SK-N-SH (cell line): Measurements from ENCODE around the gene MYADML2. TPM values are rescaled to one million over a fixed set of nuclear protein-coding genes. Genes with fewer than 3 reads are reported as not detected.
A peak's percentile ranks its signal among the peaks of the same experiment; 100 is the strongest.

Source experiments
- CTCF ChIA-PET: fragments of 300-600, 350-600 bp; formaldehyde crosslinking; extraction: SDS; loops from one replicate; lab custom pipeline; 2021; lab: Yijun Ruan, JAX
- POLR2A ChIA-PET: fragments of 350-600 bp; sonication (Branson Sonifier 250); formaldehyde crosslinking; extraction: SDS; loops from one replicate; lab custom pipeline; 2020; ENCODE audit warnings: antibody characterized with exemption, inconsistent platforms; lab: Yijun Ruan, JAX
- DNase-seq: peaks from one replicate; pipeline ENCODE4 v3.0.0; 2012
- H2AFZ ChIP-seq: fragments of 200-600 bp; sonication (generic); 2 replicates; pipeline ENCODE4 v1.8.1; 2016; ENCODE audit warnings: antibody characterized with exemption, mild to moderate bottlenecking, low read depth
- H3F3A ChIP-seq: fragments of 200-600 bp; sonication (generic); replicated peaks from 2 replicates; pipeline ENCODE3; 2016; ENCODE audit warnings: antibody characterized with exemption, mild to moderate bottlenecking; ENCODE audit not compliant: insufficient read depth
- H3K27ac ChIP-seq, 2 experiments: fragments of 200-500 bp in 1 of 2; fragments of 200-600 bp in 1 of 2; sonication (Bioruptor generic) in 1 of 2; sonication (generic), shearing (Covaris generic) in 1 of 2; 2 replicates each; pipeline versions ENCODE4 v1.5.1 to v1.6.1; 2014 to 2016; ENCODE audit warnings: low read depth in 2 of 2, inconsistent platforms in 1 of 2, low read length in 1 of 2, mild to moderate bottlenecking in 1 of 2, mixed read lengths in 1 of 2
- H3K27me3 ChIP-seq: fragments of 200-600 bp; sonication (generic), shearing (Covaris generic); 2 replicates; pipeline ENCODE4 v1.6.1; 2016; ENCODE audit warnings: mixed run types; ENCODE audit not compliant: insufficient read depth
- H3K36me3 ChIP-seq, 2 experiments: fragments of 200-500 bp in 1 of 2; fragments of 200-600 bp in 1 of 2; sonication (Bioruptor generic) in 1 of 2; sonication (generic) in 1 of 2; replicated peaks in 1 of 2; 2 replicates each; pipeline versions ENCODE3 to v1.5.1; 2014 to 2016; ENCODE audit warnings: low read length in 1 of 2, mild to moderate bottlenecking in 1 of 2; ENCODE audit not compliant: insufficient read depth in 2 of 2, control insufficient read depth in 1 of 2
- H3K4me1 ChIP-seq, 2 experiments: fragments of 200-500 bp in 1 of 2; fragments of 200-600 bp in 1 of 2; sonication (Bioruptor generic) in 1 of 2; sonication (generic), shearing (Covaris generic) in 1 of 2; 2 replicates each; pipeline versions ENCODE4 v1.5.1 to v1.6.1; 2014 to 2016; ENCODE audit warnings: low read depth in 1 of 2, low read length in 1 of 2, mixed run types in 1 of 2; ENCODE audit not compliant: insufficient read depth in 2 of 2, control insufficient read depth in 1 of 2
- H3K4me2 ChIP-seq: fragments of 200-600 bp; sonication (generic), shearing (Covaris generic); 2 replicates; pipeline ENCODE4 v1.6.1; 2017; ENCODE audit warnings: mixed run types
- H3K4me3 ChIP-seq, 2 experiments: fragments of 200-500 bp in 1 of 2; fragments of 200-600 bp in 1 of 2; sonication (Bioruptor generic) in 1 of 2; sonication (generic), shearing (Covaris generic) in 1 of 2; 2 replicates each; pipeline versions ENCODE4 v1.5.1 to v1.8.1; 2014 to 2016; ENCODE audit warnings: low read depth in 2 of 2, inconsistent platforms in 1 of 2, low read length in 1 of 2, mild to moderate bottlenecking in 1 of 2, mixed read lengths in 1 of 2, moderate library complexity in 1 of 2
- H3K79me2 ChIP-seq: fragments of 200-600 bp; sonication (generic); 2 replicates; pipeline ENCODE4 v1.8.1; 2017; ENCODE audit warnings: mild to moderate bottlenecking; ENCODE audit not compliant: insufficient read depth
- H3K9ac ChIP-seq: fragments of 200-600 bp; sonication (generic); 2 replicates; pipeline ENCODE4 v1.6.1; 2017; ENCODE audit warnings: mixed run types
- H3K9me2 ChIP-seq: fragments of 200-600 bp; sonication (generic); 2 replicates; pipeline ENCODE4 v1.6.1; 2017; ENCODE audit warnings: mixed run types
- H3K9me3 ChIP-seq: fragments of 200-600 bp; sonication (generic); 2 replicates; pipeline ENCODE4 v1.6.1; 2017; ENCODE audit warnings: mixed run types, mild to moderate bottlenecking, moderate library complexity
- H4K20me1 ChIP-seq: fragments of 200-600 bp; sonication (generic); 2 replicates; pipeline ENCODE4 v1.6.1; 2017; ENCODE audit warnings: mild to moderate bottlenecking, mixed run types; ENCODE audit not compliant: insufficient read depth
- CHD2 ChIP-seq: fragments of 150-350 bp; IDR thresholded peaks from 2 replicates; pipeline ENCODE4 v1.6.1; 2018; ENCODE audit warnings: low read length; ENCODE audit not compliant: partially characterized antibody
- EP300 ChIP-seq, 2 experiments: IDR thresholded peaks; 2 replicates each; pipeline versions ENCODE4 v1.4.0 to v1.6.1; 2012; ENCODE audit warnings: borderline replicate concordance in 1 of 2, low read depth in 1 of 2, low read length in 1 of 2
- FOXJ3 ChIP-seq: sonication (generic); formaldehyde crosslinking; IDR thresholded peaks from 2 replicates; pipeline ENCODE4 v1.5.1; 2020; ENCODE audit warnings: mild to moderate bottlenecking, missing genetic modification reagents
- GABPA ChIP-seq: IDR thresholded peaks from 2 replicates; pipeline ENCODE4 v1.4.0; 2012; ENCODE audit warnings: low read depth, mild to moderate bottlenecking
- GATA2 ChIP-seq: sonication (generic); formaldehyde crosslinking; IDR thresholded peaks from 2 replicates; pipeline ENCODE4 v1.5.0; 2020; ENCODE audit warnings: mild to moderate bottlenecking, missing genetic modification reagents
- JUND ChIP-seq: IDR thresholded peaks from 2 replicates; pipeline ENCODE4 v1.4.0; 2012
- MEF2A ChIP-seq: IDR thresholded peaks from 2 replicates; pipeline ENCODE4 v1.4.0; 2012; ENCODE audit warnings: low read depth, borderline replicate concordance
- MXI1 ChIP-seq: IDR thresholded peaks from 2 replicates; pipeline ENCODE4 v1.6.1; 2012; ENCODE audit warnings: mild to moderate bottlenecking, low read depth, low read length, improper control_type of control experiment
- POLR2AphosphoS5 ChIP-seq: IDR thresholded peaks from 2 replicates; pipeline ENCODE4 v1.6.1; 2012; ENCODE audit warnings: low read depth, low read length
- RAD21 ChIP-seq: IDR thresholded peaks from 2 replicates; pipeline ENCODE4 v1.6.1; 2012; ENCODE audit warnings: mild to moderate bottlenecking, low read length
- RCOR1 ChIP-seq: fragments of 150-350 bp; IDR thresholded peaks from 2 replicates; pipeline ENCODE4 v1.6.1; 2017; ENCODE audit warnings: antibody characterized with exemption, low read length
- RFX5 ChIP-seq: IDR thresholded peaks from 2 replicates; pipeline ENCODE4 v1.6.1; 2012; ENCODE audit warnings: mild to moderate bottlenecking, improper control_type of control experiment, low read length
- RXRA ChIP-seq: IDR thresholded peaks from 2 replicates; pipeline ENCODE4 v1.4.0; 2012; ENCODE audit warnings: low read depth, mild to moderate bottlenecking, borderline replicate concordance
- SIN3A ChIP-seq: IDR thresholded peaks from 2 replicates; pipeline ENCODE4 v1.6.1; 2012; ENCODE audit warnings: low read depth, mild to moderate bottlenecking, low read length, moderate library complexity, borderline replicate concordance
- TAF1 ChIP-seq: IDR thresholded peaks from 2 replicates; pipeline ENCODE4 v1.6.1; 2012; ENCODE audit warnings: low read depth, mild to moderate bottlenecking, low read length, moderate library complexity, borderline replicate concordance
- TEAD4 ChIP-seq: IDR thresholded peaks from 2 replicates; pipeline ENCODE4 v1.4.0; 2012; ENCODE audit warnings: mild to moderate bottlenecking, borderline replicate concordance; ENCODE audit not compliant: insufficient read depth
- YY1 ChIP-seq: IDR thresholded peaks from 2 replicates; pipeline ENCODE4 v1.4.0; 2012; ENCODE audit warnings: low read depth, mild to moderate bottlenecking
- WGBS: methylation state at CpG from one replicate; pipeline ENCODE4 v1.1.6; 2017; ENCODE audit warnings: low lambda C conversion rate; 5-methylcytosine and 5-hydroxymethylcytosine counted together
- polyA plus RNA-seq, 3 experiments: library from polyadenylated mRNA; depleted of rRNA; stranded (reverse); fragments of >200 nt; gene quantifications; 2 replicates each; pipeline ENCODE4 v1.2.3, GENCODE V29; 2012
- TF ChIP-seq, protein P1 (sequence below): IDR thresholded peaks from 2 replicates; pipeline ENCODE4 v1.6.1; 2012; ENCODE audit warnings: mild to moderate bottlenecking, low read depth, low read length, moderate library complexity
- TF ChIP-seq, protein P2 (sequence below): IDR thresholded peaks from 2 replicates; pipeline ENCODE4 v1.4.0; 2012; ENCODE audit warnings: low read depth
- TF ChIP-seq, protein P3 (sequence below): fragments of 150-350 bp; IDR thresholded peaks from 2 replicates; pipeline ENCODE4 v1.6.1; 2016; ENCODE audit warnings: mild to moderate bottlenecking, low read depth, low read length
- TF ChIP-seq, protein P4 (sequence below): IDR thresholded peaks from 2 replicates; pipeline ENCODE4 v1.4.0; 2012; ENCODE audit warnings: low read depth, borderline replicate concordance
- TF ChIP-seq, protein P5 (sequence below): IDR thresholded peaks from 2 replicates; pipeline ENCODE4; 2012
- TF ChIP-seq, protein P6 (sequence below): fragments of 150-350 bp; IDR thresholded peaks from 2 replicates; pipeline ENCODE4 v1.6.1; 2017; ENCODE audit warnings: antibody characterized with exemption, low read length, low read depth, borderline replicate concordance

MYADML2 gene
- polyA plus RNA-seq, 1 of the 3 experiments (the other 2 are of a cell fraction): not detected

DNA sequence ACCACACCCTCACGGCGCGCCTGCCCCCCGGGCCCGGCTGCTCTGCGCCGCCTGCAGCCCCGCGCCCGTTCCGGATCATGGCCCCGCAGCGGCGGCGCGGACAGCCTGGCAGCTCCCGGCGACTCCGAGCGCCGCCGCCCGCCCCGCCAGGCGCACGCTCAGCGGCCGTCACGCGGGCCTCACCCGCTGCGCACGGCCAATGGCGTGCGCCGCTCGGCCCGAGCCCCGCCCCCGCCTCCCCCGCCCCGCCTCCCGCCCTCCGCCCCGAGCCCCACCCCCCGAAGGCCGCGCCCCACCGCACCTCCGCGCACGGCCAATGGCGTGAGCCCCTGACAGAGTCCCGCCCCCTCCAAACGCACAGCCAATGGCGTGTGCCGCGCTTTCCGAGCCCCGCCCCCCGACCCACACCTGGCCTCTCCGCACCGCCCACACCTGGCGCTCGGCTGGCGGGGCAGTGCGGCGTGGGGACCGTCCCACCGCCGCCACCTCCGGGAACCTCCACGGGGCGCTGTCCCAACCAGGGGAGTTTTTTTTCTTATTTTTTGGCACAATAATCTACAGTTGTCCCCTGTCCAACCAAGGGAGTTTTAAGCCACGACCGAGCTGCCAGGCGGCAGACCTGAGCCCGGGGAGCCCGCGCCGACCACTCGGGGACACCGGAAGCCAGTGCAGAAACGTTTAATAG lies 35.6 kb downstream of the MYADML2 start, which contains the start of gene PCYT2:
Gene PCYT2, minus strand, starts transcription at position 123 of the 685 bp plus-strand sequence. Its CDS starts 44 bp downstream, at position 79.
- peak within 1 kb of the TSS; percentile 85 to 96 for H3K4me3 ChIP-seq
- peaks cover 8 to 19% of the 10 kb centered on the region in 2 experiments; a peak in 2 of 4 replicates for H3K4me1 ChIP-seq
- ChIA-PET POLR2A (interaction anchor here (0.6 to 1.7 kb wide), 2 partner anchors 10 to 44 kb away, joined by 3 to 6 read pairs; no protein-coding TSS in a partner anchor), CTCF (interaction anchor here (0.6 to 3.8 kb wide), 8 partner anchors 10 to 109 kb away, joined by 3 to 20 read pairs (median 4); no protein-coding TSS in a partner anchor)
- peak within 1 kb of the TSS in 1 of 2 experiments; percentile 44; a peak in 2 of 4 replicates for H3K27ac ChIP-seq
- peak within 1 kb of the TSS; percentile 100 for H3K4me2 ChIP-seq
- peak; percentile 100 for DNase-seq
- 15% methylated on average over 35 of the region's 84 CpGs for WGBS
- H3K9ac ChIP-seq: peak within 1 kb of the TSS; percentile 71
- no peaks in the 10 kb centered on the region for H3K9me3 ChIP-seq
- peaks cover 22% of the 10 kb centered on the region for H3K79me2 ChIP-seq
- peaks cover 27% of the 10 kb centered on the region for H4K20me1 ChIP-seq
- peaks cover 15% of the 10 kb centered on the region for H3F3A ChIP-seq
- H3K9me2 ChIP-seq: no peaks in the 10 kb centered on the region
- H2AFZ ChIP-seq: no peak within 1 kb of the TSS; the same call in 1 of the 2 replicates
- no peaks in the 10 kb centered on the region for H3K27me3 ChIP-seq
- H3K36me3 ChIP-seq: peaks cover 27 to 72% of the 10 kb centered on the region in 2 experiments
- TF ChIP-seq RAD21 (no peak), RFX5 (no peak), MXI1 (peak; percentile 8; the same call in 1 of the 2 replicates), RXRA (no peak), TEAD4 (no peak), SIN3A (no peak), TAF1 (no peak), GATA2 (no peak), YY1 (no peak), FOXJ3 (CRISPR knock-in tag) (no peak), JUND (no peak), CHD2 (no peak), RCOR1 (no peak), MEF2A (no peak), POLR2AphosphoS5 (peak; percentile 63; the same call in 1 of the 2 replicates), GABPA (0 out of 2 replicates have a peak, but pooled peaks have one; percentile 2), EP300 (IDR thresholded peaks at IDR 0.05; ENCODE audit: borderline replicate concordance in 1 of 2, low read depth in 1 of 2, low read length in 1 of 2) (no peak)
- TF ChIP-seq, protein P1, sequence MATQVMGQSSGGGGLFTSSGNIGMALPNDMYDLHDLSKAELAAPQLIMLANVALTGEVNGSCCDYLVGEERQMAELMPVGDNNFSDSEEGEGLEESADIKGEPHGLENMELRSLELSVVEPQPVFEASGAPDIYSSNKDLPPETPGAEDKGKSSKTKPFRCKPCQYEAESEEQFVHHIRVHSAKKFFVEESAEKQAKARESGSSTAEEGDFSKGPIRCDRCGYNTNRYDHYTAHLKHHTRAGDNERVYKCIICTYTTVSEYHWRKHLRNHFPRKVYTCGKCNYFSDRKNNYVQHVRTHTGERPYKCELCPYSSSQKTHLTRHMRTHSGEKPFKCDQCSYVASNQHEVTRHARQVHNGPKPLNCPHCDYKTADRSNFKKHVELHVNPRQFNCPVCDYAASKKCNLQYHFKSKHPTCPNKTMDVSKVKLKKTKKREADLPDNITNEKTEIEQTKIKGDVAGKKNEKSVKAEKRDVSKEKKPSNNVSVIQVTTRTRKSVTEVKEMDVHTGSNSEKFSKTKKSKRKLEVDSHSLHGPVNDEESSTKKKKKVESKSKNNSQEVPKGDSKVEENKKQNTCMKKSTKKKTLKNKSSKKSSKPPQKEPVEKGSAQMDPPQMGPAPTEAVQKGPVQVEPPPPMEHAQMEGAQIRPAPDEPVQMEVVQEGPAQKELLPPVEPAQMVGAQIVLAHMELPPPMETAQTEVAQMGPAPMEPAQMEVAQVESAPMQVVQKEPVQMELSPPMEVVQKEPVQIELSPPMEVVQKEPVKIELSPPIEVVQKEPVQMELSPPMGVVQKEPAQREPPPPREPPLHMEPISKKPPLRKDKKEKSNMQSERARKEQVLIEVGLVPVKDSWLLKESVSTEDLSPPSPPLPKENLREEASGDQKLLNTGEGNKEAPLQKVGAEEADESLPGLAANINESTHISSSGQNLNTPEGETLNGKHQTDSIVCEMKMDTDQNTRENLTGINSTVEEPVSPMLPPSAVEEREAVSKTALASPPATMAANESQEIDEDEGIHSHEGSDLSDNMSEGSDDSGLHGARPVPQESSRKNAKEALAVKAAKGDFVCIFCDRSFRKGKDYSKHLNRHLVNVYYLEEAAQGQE: no peak
- TF ChIP-seq, protein P2, sequence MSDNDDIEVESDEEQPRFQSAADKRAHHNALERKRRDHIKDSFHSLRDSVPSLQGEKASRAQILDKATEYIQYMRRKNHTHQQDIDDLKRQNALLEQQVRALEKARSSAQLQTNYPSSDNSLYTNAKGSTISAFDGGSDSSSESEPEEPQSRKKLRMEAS: no peak
- TF ChIP-seq, protein P3, sequence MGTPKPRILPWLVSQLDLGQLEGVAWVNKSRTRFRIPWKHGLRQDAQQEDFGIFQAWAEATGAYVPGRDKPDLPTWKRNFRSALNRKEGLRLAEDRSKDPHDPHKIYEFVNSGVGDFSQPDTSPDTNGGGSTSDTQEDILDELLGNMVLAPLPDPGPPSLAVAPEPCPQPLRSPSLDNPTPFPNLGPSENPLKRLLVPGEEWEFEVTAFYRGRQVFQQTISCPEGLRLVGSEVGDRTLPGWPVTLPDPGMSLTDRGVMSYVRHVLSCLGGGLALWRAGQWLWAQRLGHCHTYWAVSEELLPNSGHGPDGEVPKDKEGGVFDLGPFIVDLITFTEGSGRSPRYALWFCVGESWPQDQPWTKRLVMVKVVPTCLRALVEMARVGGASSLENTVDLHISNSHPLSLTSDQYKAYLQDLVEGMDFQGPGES: no peak
- TF ChIP-seq, protein P4, sequence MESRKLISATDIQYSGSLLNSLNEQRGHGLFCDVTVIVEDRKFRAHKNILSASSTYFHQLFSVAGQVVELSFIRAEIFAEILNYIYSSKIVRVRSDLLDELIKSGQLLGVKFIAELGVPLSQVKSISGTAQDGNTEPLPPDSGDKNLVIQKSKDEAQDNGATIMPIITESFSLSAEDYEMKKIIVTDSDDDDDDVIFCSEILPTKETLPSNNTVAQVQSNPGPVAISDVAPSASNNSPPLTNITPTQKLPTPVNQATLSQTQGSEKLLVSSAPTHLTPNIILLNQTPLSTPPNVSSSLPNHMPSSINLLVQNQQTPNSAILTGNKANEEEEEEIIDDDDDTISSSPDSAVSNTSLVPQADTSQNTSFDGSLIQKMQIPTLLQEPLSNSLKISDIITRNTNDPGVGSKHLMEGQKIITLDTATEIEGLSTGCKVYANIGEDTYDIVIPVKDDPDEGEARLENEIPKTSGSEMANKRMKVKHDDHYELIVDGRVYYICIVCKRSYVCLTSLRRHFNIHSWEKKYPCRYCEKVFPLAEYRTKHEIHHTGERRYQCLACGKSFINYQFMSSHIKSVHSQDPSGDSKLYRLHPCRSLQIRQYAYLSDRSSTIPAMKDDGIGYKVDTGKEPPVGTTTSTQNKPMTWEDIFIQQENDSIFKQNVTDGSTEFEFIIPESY: no peak
- TF ChIP-seq, protein P5, sequence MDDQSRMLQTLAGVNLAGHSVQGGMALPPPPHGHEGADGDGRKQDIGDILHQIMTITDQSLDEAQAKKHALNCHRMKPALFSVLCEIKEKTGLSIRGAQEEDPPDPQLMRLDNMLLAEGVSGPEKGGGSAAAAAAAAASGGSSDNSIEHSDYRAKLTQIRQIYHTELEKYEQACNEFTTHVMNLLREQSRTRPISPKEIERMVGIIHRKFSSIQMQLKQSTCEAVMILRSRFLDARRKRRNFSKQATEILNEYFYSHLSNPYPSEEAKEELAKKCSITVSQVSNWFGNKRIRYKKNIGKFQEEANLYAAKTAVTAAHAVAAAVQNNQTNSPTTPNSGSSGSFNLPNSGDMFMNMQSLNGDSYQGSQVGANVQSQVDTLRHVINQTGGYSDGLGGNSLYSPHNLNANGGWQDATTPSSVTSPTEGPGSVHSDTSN: peak; percentile 31
- TF ChIP-seq, protein P6, sequence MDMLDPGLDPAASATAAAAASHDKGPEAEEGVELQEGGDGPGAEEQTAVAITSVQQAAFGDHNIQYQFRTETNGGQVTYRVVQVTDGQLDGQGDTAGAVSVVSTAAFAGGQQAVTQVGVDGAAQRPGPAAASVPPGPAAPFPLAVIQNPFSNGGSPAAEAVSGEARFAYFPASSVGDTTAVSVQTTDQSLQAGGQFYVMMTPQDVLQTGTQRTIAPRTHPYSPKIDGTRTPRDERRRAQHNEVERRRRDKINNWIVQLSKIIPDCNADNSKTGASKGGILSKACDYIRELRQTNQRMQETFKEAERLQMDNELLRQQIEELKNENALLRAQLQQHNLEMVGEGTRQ: peak; percentile 9; the same call in 1 of the 2 replicates
